Body of pancreas (tissue), 4 donors: ENCODE results near the gene CTSK.

Source experiments
- CTCF ChIP-seq, 7 experiments: fragments of 450-650 bp in 4 of 7; fragments of 200-600 bp in 3 of 7; sonication (generic) in 3 of 7; IDR thresholded peaks; one replicate each; pipeline ENCODE4 v1.5.1; 2016 to 2019; ENCODE audit warnings: antibody characterized with exemption in 7 of 7
- POLR2A ChIP-seq, 3 donors: fragments of 450-650 bp; IDR thresholded peaks; one replicate each; pipeline ENCODE4 v1.6.1; 2016; ENCODE audit warnings: antibody characterized with exemption in 3 of 3, mild to moderate bottlenecking in 2 of 3

- no peak for TF ChIP-seq CTCF (IDR thresholded peaks at IDR 0.05)
- TF ChIP-seq POLR2A (IDR thresholded peaks at IDR 0.05) = no peak
Observed at GRCh38 chr1:150777544-150777943, 30.5 kb downstream of the CTSK start.
